Activated CD8-positive, alpha-beta T cell treated with anti-CD3 and anti-CD28 coated beads for 36 hours (primary cell): ENCODE results near the gene ANKH. TPM values are rescaled to one million over a fixed set of nuclear protein-coding genes. Genes with fewer than 3 reads are reported as not detected.

ENCODE experiments used
- ATAC-seq: fragments of 200-7000 bp; cut with Tn5 transposase; one replicate; pipeline ENCODE4 v1.10.0; 2021; ENCODE audit warnings: mild to moderate bottlenecking, moderate library complexity
- CTCF ChIA-PET: fragments of 350-600 bp; sonication (Branson Sonifier 250); formaldehyde crosslinking; loops from one replicate; lab custom pipeline; 2021; ENCODE audit warnings: antibody characterized with exemption; lab: Charles Lee
- POLR2A ChIA-PET: fragments of 350-600 bp; sonication (Branson Sonifier 250); formaldehyde crosslinking; loops from one replicate; lab custom pipeline; 2021; ENCODE audit warnings: antibody characterized with exemption; lab: Charles Lee
- DNase-seq: peaks from one replicate; pipeline ENCODE4 v3.0.0-alpha.2; 2020
- H3K27ac Mint-ChIP-seq: one replicate; pipeline ENCODE4 v1.8.0; 2021; ENCODE audit warnings: mild to moderate bottlenecking, mixed read lengths
- H3K27me3 Mint-ChIP-seq: one replicate; pipeline ENCODE4 v1.8.0; 2021; ENCODE audit warnings: mixed read lengths
- H3K36me3 Mint-ChIP-seq: one replicate; pipeline ENCODE4 v1.8.0; 2021; ENCODE audit warnings: low read depth, mixed read lengths
- H3K4me1 Mint-ChIP-seq: one replicate; pipeline ENCODE4 v1.8.0; 2021; ENCODE audit warnings: low read depth, mixed read lengths
- H3K4me3 Mint-ChIP-seq: one replicate; pipeline ENCODE4 v1.8.0; 2021; ENCODE audit warnings: mild to moderate bottlenecking, moderate library complexity, mixed read lengths
- H3K9me3 Mint-ChIP-seq: one replicate; pipeline ENCODE4 v1.8.0; 2021; ENCODE audit warnings: mixed read lengths
- intact Hi-C: fragments of 100-400 bp; cut with micrococcal nuclease; formaldehyde crosslinking; loops from one replicate; pipeline ENCODE4 v1.10.0; 2022
- total RNA-seq, 2 experiments: library from RNA; stranded (reverse); gene quantifications; one replicate each; pipeline ENCODE4 v1.2.3, GENCODE V29; 2021
- TF ChIP-seq, protein P1 (sequence below): fragments of 200-600 bp; IDR thresholded peaks from one replicate; pipeline ENCODE4 v1.8.0; 2022; ENCODE audit warnings: antibody characterized with exemption, mild to moderate bottlenecking

The ANKH gene
- total RNA-seq, 2 experiments from 2014 or later, result 85.4 to 87.2 TPM

DNA sequence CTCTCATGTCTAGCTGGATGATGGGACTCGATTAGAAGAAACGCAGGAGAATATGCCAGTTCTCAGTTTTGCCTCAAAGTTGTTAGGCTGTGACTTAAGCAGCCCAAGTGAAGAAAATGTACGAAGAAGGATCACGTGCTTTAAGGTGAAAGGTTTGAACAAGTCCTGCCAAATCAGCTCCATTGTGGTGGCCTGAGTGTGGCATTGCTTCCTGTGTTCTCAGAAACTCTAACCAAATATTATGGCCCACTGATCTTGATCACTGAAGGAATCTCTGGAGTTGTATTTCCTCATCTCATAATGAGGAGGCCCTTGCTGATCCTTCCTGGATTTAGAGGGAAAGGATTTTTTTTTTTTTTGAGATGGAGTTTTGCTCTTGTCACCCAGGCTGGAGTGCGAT is 163.0 kb downstream of the ANKH start:
- CTCF ChIA-PET, result interaction anchor here (1.0 to 3.6 kb wide), 13 partner anchors 17 to 357 kb away, joined by 3 to 28 read pairs (median 5); no protein-coding TSS in a partner anchor
- intact Hi-C loops, result loop anchor here (5.0 kb wide), 1 partner anchor 41 kb away; no protein-coding TSS in a partner anchor
- H3K27ac Mint-ChIP-seq, result peak overlapping the region; percentile 75
- H3K9me3 Mint-ChIP-seq, result no peaks in the 10 kb centered on the region
- H3K27me3 Mint-ChIP-seq, result no peaks in the 10 kb centered on the region
- peaks cover 51% of the 10 kb centered on the region for H3K4me1 Mint-ChIP-seq
- POLR2A ChIA-PET, result interaction anchor here (1.3 to 1.9 kb wide), 3 partner anchors 21 to 162 kb away, joined by 4 to 6 read pairs (median 6); no protein-coding TSS in a partner anchor
- ATAC-seq (no peak), DNase-seq (no peak)
- H3K36me3 Mint-ChIP-seq, result peaks cover 85% of the 10 kb centered on the region
- no peak overlapping the region for H3K4me3 Mint-ChIP-seq
- TF ChIP-seq, protein P1, sequence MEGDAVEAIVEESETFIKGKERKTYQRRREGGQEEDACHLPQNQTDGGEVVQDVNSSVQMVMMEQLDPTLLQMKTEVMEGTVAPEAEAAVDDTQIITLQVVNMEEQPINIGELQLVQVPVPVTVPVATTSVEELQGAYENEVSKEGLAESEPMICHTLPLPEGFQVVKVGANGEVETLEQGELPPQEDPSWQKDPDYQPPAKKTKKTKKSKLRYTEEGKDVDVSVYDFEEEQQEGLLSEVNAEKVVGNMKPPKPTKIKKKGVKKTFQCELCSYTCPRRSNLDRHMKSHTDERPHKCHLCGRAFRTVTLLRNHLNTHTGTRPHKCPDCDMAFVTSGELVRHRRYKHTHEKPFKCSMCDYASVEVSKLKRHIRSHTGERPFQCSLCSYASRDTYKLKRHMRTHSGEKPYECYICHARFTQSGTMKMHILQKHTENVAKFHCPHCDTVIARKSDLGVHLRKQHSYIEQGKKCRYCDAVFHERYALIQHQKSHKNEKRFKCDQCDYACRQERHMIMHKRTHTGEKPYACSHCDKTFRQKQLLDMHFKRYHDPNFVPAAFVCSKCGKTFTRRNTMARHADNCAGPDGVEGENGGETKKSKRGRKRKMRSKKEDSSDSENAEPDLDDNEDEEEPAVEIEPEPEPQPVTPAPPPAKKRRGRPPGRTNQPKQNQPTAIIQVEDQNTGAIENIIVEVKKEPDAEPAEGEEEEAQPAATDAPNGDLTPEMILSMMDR, result no peak

DNA sequence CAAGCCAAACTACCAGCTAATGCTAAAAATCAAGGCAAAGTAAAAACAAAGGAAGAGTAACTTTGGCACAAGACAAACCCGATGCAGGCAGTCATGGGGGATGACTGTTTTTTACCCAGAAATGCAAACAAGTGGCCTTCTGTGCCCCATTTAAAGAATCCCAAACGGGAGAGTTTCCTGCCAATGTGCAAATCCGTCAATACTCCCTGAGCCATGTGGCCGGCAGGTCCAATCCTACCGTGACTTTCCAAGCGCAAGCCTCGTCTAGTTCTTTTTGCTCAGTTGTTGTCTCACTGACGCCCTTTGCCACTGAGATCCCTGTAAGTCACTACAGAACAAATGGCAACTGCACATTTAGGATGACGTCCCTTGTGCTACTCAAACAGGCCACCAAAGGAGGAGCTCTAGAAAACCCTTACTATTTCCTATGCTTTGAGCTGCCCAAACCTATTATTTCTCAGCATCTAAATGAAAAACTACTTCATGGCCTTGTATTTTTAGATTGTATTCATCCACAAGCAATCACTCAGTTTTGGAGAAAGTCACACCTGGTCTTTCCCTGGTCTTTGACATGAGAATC is 163.7 kb downstream of the ANKH start:
- POLR2A ChIA-PET, result interaction anchor here (1.1 to 1.9 kb wide), 5 partner anchors 12 to 163 kb away, joined by 4 to 6 read pairs (median 5); no protein-coding TSS in a partner anchor
- Mint-ChIP-seq H3K4me1 (peaks cover 57% of the 10 kb centered on the region), H3K27ac (peak overlapping the region; percentile 75), H3K9me3 (no peaks in the 10 kb centered on the region), H3K4me3 (no peak overlapping the region), H3K27me3 (no peaks in the 10 kb centered on the region), H3K36me3 (peaks cover 89% of the 10 kb centered on the region)
- CTCF ChIA-PET, result interaction anchor here (1.0 to 3.6 kb wide), 13 partner anchors 14 to 356 kb away, joined by 3 to 28 read pairs (median 5); no protein-coding TSS in a partner anchor
- TF ChIP-seq, protein P1, result no peak
- DNase-seq, result no peak
- intact Hi-C loops, result loop anchor here (5.0 kb wide), 1 partner anchor 41 kb away; no protein-coding TSS in a partner anchor
- ATAC-seq, result no peak

DNA sequence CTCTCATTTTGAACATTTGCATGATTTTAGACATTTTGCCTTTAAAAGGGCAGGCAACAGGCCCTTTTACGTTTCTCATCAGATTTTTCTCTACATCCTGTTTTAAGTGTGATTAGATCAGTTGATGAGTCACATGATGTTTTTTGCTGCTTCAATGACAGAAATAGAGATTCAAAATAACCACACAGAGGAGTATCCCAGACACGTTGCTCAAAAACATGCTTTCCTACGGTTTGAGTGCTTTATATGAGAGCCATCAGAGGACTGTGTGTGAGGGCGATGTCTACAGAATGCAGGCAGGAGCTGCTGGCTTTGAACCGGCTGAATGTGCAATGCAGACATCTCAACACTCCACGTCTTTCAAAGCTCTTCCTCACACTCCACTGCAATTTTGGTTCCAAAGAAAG is 165.0 kb downstream of the ANKH start:
- ChIA-PET CTCF (interaction anchor here (1.2 to 3.6 kb wide), 7 partner anchors 11 to 308 kb away, joined by 3 to 28 read pairs (median 9); no protein-coding TSS in a partner anchor), POLR2A (interaction anchor here (0.8 to 1.9 kb wide), 6 partner anchors 11 to 34 kb away, joined by 3 to 5 read pairs (median 4); no protein-coding TSS in a partner anchor)
- intact Hi-C loops, result loop anchor here (5.0 kb wide), 1 partner anchor 39 kb away; no protein-coding TSS in a partner anchor
- peak overlapping the region; percentile 97 for H3K27ac Mint-ChIP-seq
- ATAC-seq (peak; percentile 91), DNase-seq (peak; percentile 33)
- no peaks in the 10 kb centered on the region for H3K27me3 Mint-ChIP-seq
- peak overlapping the region; percentile 46 for H3K4me3 Mint-ChIP-seq
- H3K36me3 Mint-ChIP-seq, result peaks cover 88% of the 10 kb centered on the region
- H3K4me1 Mint-ChIP-seq, result peaks cover 68% of the 10 kb centered on the region
- H3K9me3 Mint-ChIP-seq, result no peaks in the 10 kb centered on the region
- TF ChIP-seq, protein P1, result no peak

DNA sequence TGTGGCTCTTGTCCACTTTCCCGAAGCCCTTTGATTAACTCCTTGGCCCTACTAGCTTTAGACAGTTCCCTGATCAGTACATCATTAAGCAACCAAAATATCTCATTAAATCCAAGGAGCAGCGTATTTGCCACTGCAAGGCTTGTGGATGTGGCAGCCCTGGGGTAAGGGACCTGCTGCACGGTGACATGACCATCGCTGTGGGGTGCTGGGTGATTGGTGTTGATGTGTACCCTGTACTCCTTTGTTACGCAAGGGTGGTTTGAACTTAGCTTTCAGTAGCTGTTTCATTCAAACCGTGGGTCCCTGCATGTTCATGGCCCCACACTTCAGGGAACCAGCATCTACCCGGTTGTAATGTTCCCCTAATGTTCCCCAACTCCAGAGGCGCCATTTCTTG is 166.0 kb downstream of the ANKH start:
- intact Hi-C loops, result loop anchor here (5.0 kb wide), 1 partner anchor 38 kb away; no protein-coding TSS in a partner anchor
- Mint-ChIP-seq H3K27ac (peak overlapping the region; percentile 97), H3K27me3 (no peaks in the 10 kb centered on the region), H3K4me3 (no peak overlapping the region), H3K36me3 (peaks cover 88% of the 10 kb centered on the region), H3K9me3 (no peaks in the 10 kb centered on the region), H3K4me1 (peaks cover 70% of the 10 kb centered on the region)
- ATAC-seq (no peak), DNase-seq (no peak)
- POLR2A ChIA-PET, result interaction anchor here (0.6 to 3.3 kb wide), 4 partner anchors 11 to 287 kb away, joined by 3 to 13 read pairs (median 4); no protein-coding TSS in a partner anchor
- TF ChIP-seq, protein P1, result no peak
- CTCF ChIA-PET, result interaction anchor here (3.2 kb wide), 1 partner anchor 21 kb away, joined by 20 read pairs; no protein-coding TSS in a partner anchor
